ENCODE measurements around the gene KCNAB2. TPM values are rescaled to one million over a fixed set of nuclear protein-coding genes. Genes with fewer than 3 reads are reported as not detected.

The KCNAB2 gene
- total RNA-seq, 2 donors from 2014 or later, result 4.7 to 6.4 TPM

DNA sequence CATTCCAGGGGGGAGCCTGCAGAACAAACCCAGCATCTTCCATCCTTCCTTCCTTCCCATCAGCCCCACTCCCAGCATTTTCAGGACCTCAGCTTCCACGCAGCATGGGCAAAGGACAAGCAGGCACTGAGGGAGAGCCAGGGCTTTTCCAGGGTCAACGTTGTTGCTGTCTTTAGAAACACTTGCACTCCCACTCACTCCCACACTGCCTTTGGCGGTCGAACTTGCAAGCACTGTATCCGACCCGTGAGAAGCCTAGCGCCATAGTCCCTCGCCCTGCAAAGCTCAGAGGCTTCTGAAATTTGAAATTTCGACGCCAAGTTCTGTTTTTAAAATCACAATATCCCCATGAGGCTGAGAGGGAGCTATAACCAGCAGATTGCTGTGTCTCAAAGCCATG lies 47.4 kb downstream of the KCNAB2 start:
- H3K4me3 ChIP-seq, result no peak overlapping the region
- H3K36me3 ChIP-seq, result no peaks in the 10 kb centered on the region
- intact Hi-C loops (cut with DNase I), result no loop called here
- H3K9me3 ChIP-seq, result no peaks in the 10 kb centered on the region
- TF ChIP-seq, protein P1, sequence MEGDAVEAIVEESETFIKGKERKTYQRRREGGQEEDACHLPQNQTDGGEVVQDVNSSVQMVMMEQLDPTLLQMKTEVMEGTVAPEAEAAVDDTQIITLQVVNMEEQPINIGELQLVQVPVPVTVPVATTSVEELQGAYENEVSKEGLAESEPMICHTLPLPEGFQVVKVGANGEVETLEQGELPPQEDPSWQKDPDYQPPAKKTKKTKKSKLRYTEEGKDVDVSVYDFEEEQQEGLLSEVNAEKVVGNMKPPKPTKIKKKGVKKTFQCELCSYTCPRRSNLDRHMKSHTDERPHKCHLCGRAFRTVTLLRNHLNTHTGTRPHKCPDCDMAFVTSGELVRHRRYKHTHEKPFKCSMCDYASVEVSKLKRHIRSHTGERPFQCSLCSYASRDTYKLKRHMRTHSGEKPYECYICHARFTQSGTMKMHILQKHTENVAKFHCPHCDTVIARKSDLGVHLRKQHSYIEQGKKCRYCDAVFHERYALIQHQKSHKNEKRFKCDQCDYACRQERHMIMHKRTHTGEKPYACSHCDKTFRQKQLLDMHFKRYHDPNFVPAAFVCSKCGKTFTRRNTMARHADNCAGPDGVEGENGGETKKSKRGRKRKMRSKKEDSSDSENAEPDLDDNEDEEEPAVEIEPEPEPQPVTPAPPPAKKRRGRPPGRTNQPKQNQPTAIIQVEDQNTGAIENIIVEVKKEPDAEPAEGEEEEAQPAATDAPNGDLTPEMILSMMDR (IDR thresholded peaks at IDR 0.05), result no peak
- H3K4me1 ChIP-seq, result no peaks in the 10 kb centered on the region
- no peak overlapping the region for H3K9ac ChIP-seq (ENCODE audit: low read depth in 2 of 2, low read length in 2 of 2)
- H3K27ac ChIP-seq, result no peak overlapping the region
- DNase-seq, result no peak
- no peaks in the 10 kb centered on the region for H3K27me3 ChIP-seq

DNA sequence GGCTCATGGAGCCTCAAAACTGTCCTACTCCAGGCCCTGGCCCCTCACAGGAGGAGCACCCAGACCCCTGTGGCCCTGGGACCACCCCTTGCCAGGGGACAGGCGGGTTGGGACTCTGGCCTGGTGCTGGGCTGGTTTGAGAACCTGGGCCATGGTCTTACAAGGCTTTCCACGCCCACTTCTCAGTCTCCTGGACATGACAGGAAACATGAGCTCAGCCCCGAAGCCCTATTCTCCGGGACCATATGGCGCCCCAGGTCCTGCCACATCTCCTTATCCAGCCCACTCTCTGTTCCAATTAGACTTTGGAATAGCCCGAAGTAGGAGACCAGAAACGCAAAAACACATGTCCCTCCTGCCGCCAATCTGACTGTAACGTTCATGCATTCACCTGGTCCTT lies 47.9 kb downstream of the KCNAB2 start:
- H3K9ac ChIP-seq (ENCODE audit: low read depth in 2 of 2, low read length in 2 of 2), result no peak overlapping the region
- no peak overlapping the region for H3K27ac ChIP-seq
- no peaks in the 10 kb centered on the region for H3K27me3 ChIP-seq
- no peaks in the 10 kb centered on the region for H3K4me1 ChIP-seq
- no peak for DNase-seq
- H3K4me3 ChIP-seq, result no peak overlapping the region
- H3K9me3 ChIP-seq, result no peaks in the 10 kb centered on the region
- intact Hi-C loops (cut with DNase I), result no loop called here
- no peaks in the 10 kb centered on the region for H3K36me3 ChIP-seq
- TF ChIP-seq, protein P1 (IDR thresholded peaks at IDR 0.05), result no peak

- intact Hi-C loops (cut with DNase I), result no loop called here
- no peak for DNase-seq
- Histone ChIP-seq H3K9me3 (no peaks in the 10 kb centered on the region), H3K27me3 (no peaks in the 10 kb centered on the region), H3K4me3 (no peak overlapping the region), H3K9ac (ENCODE audit: low read depth in 2 of 2, low read length in 2 of 2) (no peak overlapping the region), H3K4me1 (no peaks in the 10 kb centered on the region), H3K36me3 (no peaks in the 10 kb centered on the region), H3K27ac (no peak overlapping the region)
- TF ChIP-seq, protein P1 (IDR thresholded peaks at IDR 0.05), result no peak
Observed at GRCh38 chr1:6094246-6094645, 48.6 kb downstream of the KCNAB2 start.

DNA sequence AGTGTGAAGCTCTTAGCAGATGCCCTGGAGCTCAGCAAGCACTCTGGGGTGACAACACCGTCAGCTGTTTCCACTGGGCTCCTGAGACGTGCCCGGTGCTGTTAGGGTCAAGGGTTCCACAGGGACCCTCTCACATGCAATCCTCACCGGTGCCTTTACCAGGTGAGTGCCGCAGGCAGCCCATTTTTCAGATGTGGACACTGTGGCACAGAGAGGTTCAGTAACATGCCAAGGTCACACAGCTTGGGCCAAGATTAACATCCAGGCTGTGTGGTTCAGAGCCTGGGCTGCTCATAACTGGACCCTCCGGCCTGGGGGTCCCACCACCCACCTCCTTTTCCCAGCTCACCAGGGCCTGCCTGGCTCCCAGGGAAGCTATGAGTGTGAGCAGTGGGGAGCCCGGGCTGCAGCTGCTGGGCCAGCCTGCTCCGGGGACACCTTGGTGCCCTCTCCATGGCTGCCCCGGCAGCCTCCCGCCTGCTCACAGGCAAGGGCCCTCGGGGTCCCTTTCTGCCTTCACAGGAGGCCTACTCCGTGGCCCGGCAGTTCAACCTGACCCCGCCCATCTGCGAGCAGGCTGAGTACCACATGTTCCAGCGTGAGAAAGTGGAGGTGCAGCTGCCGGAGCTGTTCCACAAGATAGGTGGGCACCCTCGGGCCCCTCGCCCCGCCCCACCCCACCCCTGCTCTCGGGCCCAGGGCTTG lies 49.3 kb downstream of the KCNAB2 start:
- Histone ChIP-seq H3K4me3 (no peak overlapping the region), H3K27ac (no peak overlapping the region), H3K4me1 (no peaks in the 10 kb centered on the region), H3K27me3 (no peaks in the 10 kb centered on the region), H3K9ac (ENCODE audit: low read depth in 2 of 2, low read length in 2 of 2) (no peak overlapping the region), H3K9me3 (no peaks in the 10 kb centered on the region), H3K36me3 (no peaks in the 10 kb centered on the region)
- TF ChIP-seq, protein P1 (IDR thresholded peaks at IDR 0.05), result no peak
- intact Hi-C loops (cut with DNase I), result no loop called here
- DNase-seq, result no peak

GRCh38 chr1:6095511-6096242 lies 50.0 kb downstream of the KCNAB2 start:
- H3K36me3 ChIP-seq, result no peaks in the 10 kb centered on the region
- H3K27ac ChIP-seq, result no peak overlapping the region
- intact Hi-C loops (cut with DNase I), result no loop called here
- no peak overlapping the region for H3K9ac ChIP-seq (ENCODE audit: low read depth in 2 of 2, low read length in 2 of 2)
- H3K27me3 ChIP-seq, result no peaks in the 10 kb centered on the region
- TF ChIP-seq, protein P1 (IDR thresholded peaks at IDR 0.05), result no peak
- no peak for DNase-seq
- H3K4me1 ChIP-seq, result no peaks in the 10 kb centered on the region
- no peak overlapping the region for H3K4me3 ChIP-seq
- no peaks in the 10 kb centered on the region for H3K9me3 ChIP-seq
